ENCODE results near the gene PEX14. TPM values are rescaled to one million over a fixed set of nuclear protein-coding genes. Genes with fewer than 3 reads are reported as not detected.

PEX14 gene
- total RNA-seq, 1 donor from 2014 or later: 21.6 TPM

GRCh38 chr1:10678402-10678801 lies 203.7 kb downstream of the PEX14 start:
- TF ChIP-seq POLR2A (IDR thresholded peaks at IDR 0.05) (no peak), CTCF (IDR thresholded peaks at IDR 0.05) (no peak), POLR2AphosphoS5 (IDR thresholded peaks at IDR 0.05; ENCODE audit: insufficient read depth in 1 of 2, low read depth in 1 of 2) (no peak)
- Histone ChIP-seq H3K27me3 (no peaks in the 10 kb centered on the region), H3K4me3 (no peak overlapping the region), H3K27ac (no peak overlapping the region), H3K9me3 (no peaks in the 10 kb centered on the region), H3K36me3 (no peaks in the 10 kb centered on the region), H3K4me1 (peaks cover 69% of the 10 kb centered on the region)
- intact Hi-C loops (cut with DNase I): no loop called here
- DNase-seq (ENCODE audit: extremely low spot score in 2 of 2): no peak

GRCh38 chr1:10678852-10679251 lies 204.1 kb downstream of the PEX14 start:
- no peak overlapping the region for H3K4me3 ChIP-seq
- peaks cover 73% of the 10 kb centered on the region for H3K4me1 ChIP-seq
- DNase-seq (ENCODE audit: extremely low spot score in 2 of 2): no peak
- intact Hi-C loops (cut with DNase I): no loop called here
- no peak overlapping the region for H3K27ac ChIP-seq
- H3K9me3 ChIP-seq: no peaks in the 10 kb centered on the region
- H3K27me3 ChIP-seq: no peaks in the 10 kb centered on the region
- H3K36me3 ChIP-seq: no peaks in the 10 kb centered on the region
- TF ChIP-seq POLR2A (IDR thresholded peaks at IDR 0.05): no peak
- no peak for TF ChIP-seq CTCF (IDR thresholded peaks at IDR 0.05)
- no peak for TF ChIP-seq POLR2AphosphoS5 (IDR thresholded peaks at IDR 0.05; ENCODE audit: insufficient read depth in 1 of 2, low read depth in 1 of 2)

GRCh38 chr1:10679496-10680220 lies 204.9 kb downstream of the PEX14 start:
- Histone ChIP-seq H3K4me3 (no peak overlapping the region), H3K4me1 (peaks cover 73% of the 10 kb centered on the region), H3K27me3 (no peaks in the 10 kb centered on the region), H3K9me3 (no peaks in the 10 kb centered on the region), H3K36me3 (no peaks in the 10 kb centered on the region), H3K27ac (no peak overlapping the region)
- DNase-seq (ENCODE audit: extremely low spot score in 2 of 2): no peak
- intact Hi-C loops (cut with DNase I): loop anchor here (10.0 kb wide), 1 partner anchor 115 kb away; the partner anchor contains the start of gene CASZ1
- TF ChIP-seq POLR2A (IDR thresholded peaks at IDR 0.05) (no peak), POLR2AphosphoS5 (IDR thresholded peaks at IDR 0.05; ENCODE audit: insufficient read depth in 1 of 2, low read depth in 1 of 2) (no peak)

Small RNAs within 50 kb of the gene (small RNA-seq; reads per million reads assigned to genes)
- not detected for gene RN7SL614P

Other genes with a start within 250 kb of the PEX14 start
- gene PGD, start 75.9 kb upstream of the PEX14 start, total RNA-seq: 100 TPM
- gene CENPS, start 44.5 kb upstream of the PEX14 start, total RNA-seq: 1.2 TPM
- not detected for gene CORT, start 24.9 kb upstream of the PEX14 start, total RNA-seq
- gene DFFA, start 2.4 kb upstream of the PEX14 start, total RNA-seq: 16.2 TPM